AG04449 (cell line): ENCODE measurements around the gene RELA.
A peak's percentile ranks its signal among the peaks of the same experiment; 100 is the strongest.

Experiments used
- CTCF ChIA-PET: fragments of 350-600 bp; formaldehyde crosslinking; extraction: SDS; loops from one replicate; lab custom pipeline; 2021; ENCODE audit warnings: antibody characterized with exemption; lab: Yijun Ruan, JAX
- POLR2A ChIA-PET: fragments of 400-600, 350-600 bp; formaldehyde crosslinking; extraction: SDS; loops from one replicate; lab custom pipeline; 2020; ENCODE audit warnings: antibody characterized with exemption, inconsistent platforms; lab: Yijun Ruan, JAX
- DNase-seq: peaks from one replicate; pipeline ENCODE4 v3.0.0-alpha.2; 2010; ENCODE audit warnings: low read depth, low spot score
- H3K4me3 ChIP-seq: 2 replicates; pipeline ENCODE4 v1.5.1; 2011; ENCODE audit warnings: low read depth, mild to moderate bottlenecking, control low read depth, low read length
- CTCF ChIP-seq: IDR thresholded peaks from one replicate; pipeline ENCODE4 v1.5.1; 2011; ENCODE audit warnings: mild to moderate bottlenecking, moderate library complexity, low read length, control low read depth, inconsistent platforms; ENCODE audit not compliant: insufficient read depth; ENCODE audit errors: missing control alignments

Gene RELA

GRCh38 chr11:65615229-65615949 lies 47.3 kb downstream of the RELA start, which contains the start of gene PCNX3:
Gene PCNX3 (plus strand): TSS chr11:65615776. CDS start chr11:65616312, 536 bp downstream.
- CTCF ChIA-PET, result interaction anchor here (0.9 to 14.3 kb wide), 10 partner anchors 11 to 375 kb away, joined by 3 to 134 read pairs (median 4); partner anchors contain the start of genes KCNK7 and SIPA1
- POLR2A ChIA-PET, result interaction anchor here (0.6 to 1.5 kb wide), 18 partner anchors 8 to 243 kb away, joined by 3 to 9 read pairs (median 4); partner anchors contain the start of genes NEAT1, RELA, SIPA1 and ZNRD2
- peak within 1 kb of the TSS; percentile 93 for H3K4me3 ChIP-seq
- DNase-seq, result peak; percentile 99
- no peak for TF ChIP-seq CTCF

- peak overlapping the region; percentile 93 for H3K4me3 ChIP-seq
- DNase-seq, result no peak
- POLR2A ChIA-PET, result interaction anchor here (0.7 to 1.3 kb wide), 2 partner anchors 13 kb away, joined by 3 to 5 read pairs; no protein-coding TSS in a partner anchor
- CTCF ChIA-PET, result interaction anchor here (0.8 to 14.3 kb wide), 8 partner anchors 9 to 73 kb away, joined by 3 to 134 read pairs (median 4); partner anchors contain the start of genes FAM89B and KCNK7
- TF ChIP-seq CTCF, result no peak
These were observed 49.4 kb downstream of the RELA start for GRCh38 chr11:65613091-65613928.

- ChIA-PET CTCF (interaction anchor here (0.8 to 14.3 kb wide), 7 partner anchors 8 to 72 kb away, joined by 3 to 134 read pairs (median 3); partner anchors contain the start of genes FAM89B and KCNK7), POLR2A (interaction anchor here (1.3 kb wide), 1 partner anchor 12 kb away, joined by 5 read pairs; no protein-coding TSS in a partner anchor)
- no peak for TF ChIP-seq CTCF
- no peak for DNase-seq
- H3K4me3 ChIP-seq, result peak overlapping the region; percentile 93
These were observed 50.0 kb downstream of the RELA start for GRCh38 chr11:65612691-65613090.

GRCh38 chr11:65611758-65612603 lies 50.7 kb downstream of the RELA start:
- H3K4me3 ChIP-seq, result peak overlapping the region; percentile 93
- DNase-seq, result no peak
- TF ChIP-seq CTCF, result no peak
- ChIA-PET CTCF (interaction anchor here (0.9 to 14.3 kb wide), 5 partner anchors 7 to 71 kb away, joined by 3 to 134 read pairs (median 5); partner anchors contain the start of gene KCNK7), POLR2A (interaction anchor here (1.3 kb wide), 1 partner anchor 12 kb away, joined by 5 read pairs; no protein-coding TSS in a partner anchor)

- POLR2A ChIA-PET, result no interaction called here
- DNase-seq, result no peak
- CTCF ChIA-PET, result interaction anchor here (1.1 to 14.3 kb wide), 2 partner anchors 10 to 17 kb away, joined by 3 to 134 read pairs; partner anchors contain the start of gene KCNK7
- H3K4me3 ChIP-seq, result peak overlapping the region; percentile 93
- no peak for TF ChIP-seq CTCF
These were observed 51.5 kb downstream of the RELA start for GRCh38 chr11:65611028-65611757.
